Mucosa of stomach (tissue), 1 donor: ENCODE data around the gene CARD11.

Source experiments
- H3K27me3 ChIP-seq: one replicate; pipeline ENCODE4 v1.7.0; 2013; ENCODE audit warnings: mild to moderate bottlenecking, low read length; ENCODE audit not compliant: control insufficient read depth, insufficient read depth
- H3K36me3 ChIP-seq: one replicate; pipeline ENCODE4 v1.7.0; 2013; ENCODE audit warnings: low read length; ENCODE audit not compliant: control insufficient read depth, insufficient read depth
- H3K4me1 ChIP-seq: one replicate; pipeline ENCODE4 v1.7.0; 2013; ENCODE audit warnings: mild to moderate bottlenecking, low read length; ENCODE audit not compliant: control insufficient read depth, insufficient read depth
- H3K4me3 ChIP-seq: one replicate; pipeline ENCODE4 v1.7.0; 2013; ENCODE audit warnings: low read length
- H3K9ac ChIP-seq: one replicate; pipeline ENCODE4 v1.7.0; 2013; ENCODE audit warnings: mild to moderate bottlenecking, low read length, moderate library complexity
- H3K9me3 ChIP-seq: one replicate; pipeline ENCODE4 v1.7.0; 2013; ENCODE audit warnings: mild to moderate bottlenecking, low read length, moderate library complexity; ENCODE audit not compliant: control insufficient read depth
- donor health status: Pancreatic carcinoma.

CARD11 gene

GRCh38 chr7:2954433-2954853 lies 89.2 kb downstream of the CARD11 start:
- no peak overlapping the region for H3K9ac ChIP-seq
- H3K4me3 ChIP-seq, result no peak overlapping the region
- H3K27me3 ChIP-seq, result no peaks in the 10 kb centered on the region
- H3K9me3 ChIP-seq, result no peaks in the 10 kb centered on the region
- H3K36me3 ChIP-seq, result no peaks in the 10 kb centered on the region
- H3K4me1 ChIP-seq, result no peaks in the 10 kb centered on the region

- Histone ChIP-seq H3K4me1 (no peaks in the 10 kb centered on the region), H3K27me3 (no peaks in the 10 kb centered on the region), H3K4me3 (no peak overlapping the region), H3K9me3 (no peaks in the 10 kb centered on the region), H3K9ac (no peak overlapping the region), H3K36me3 (no peaks in the 10 kb centered on the region)
These were observed 89.9 kb downstream of the CARD11 start for GRCh38 chr7:2953588-2954407.

GRCh38 chr7:2953099-2953498 lies 90.6 kb downstream of the CARD11 start:
- H3K27me3 ChIP-seq, result no peaks in the 10 kb centered on the region
- H3K4me3 ChIP-seq, result no peak overlapping the region
- no peak overlapping the region for H3K9ac ChIP-seq
- H3K36me3 ChIP-seq, result no peaks in the 10 kb centered on the region
- H3K9me3 ChIP-seq, result no peaks in the 10 kb centered on the region
- no peaks in the 10 kb centered on the region for H3K4me1 ChIP-seq

DNA sequence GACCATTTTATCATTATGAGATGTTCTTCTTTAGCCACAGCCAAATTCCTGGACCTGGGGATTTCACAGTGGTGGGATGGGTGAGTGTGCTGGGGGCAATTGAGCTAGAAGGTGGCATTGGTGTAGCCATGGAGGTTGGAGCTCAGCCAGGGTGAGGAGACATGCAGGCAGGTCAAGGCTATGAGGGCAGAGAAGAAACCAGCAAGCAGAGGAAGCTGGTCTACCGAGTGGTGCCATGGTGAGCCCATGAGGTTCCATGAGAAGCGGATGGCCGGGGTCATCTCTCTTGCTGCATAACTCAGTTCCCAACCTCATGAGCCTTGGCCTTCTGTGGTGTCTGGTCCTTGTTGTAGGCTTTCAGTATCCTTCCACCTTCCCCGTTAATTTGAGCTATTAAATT lies 91.4 kb downstream of the CARD11 start:
- no peak overlapping the region for H3K4me3 ChIP-seq
- H3K9ac ChIP-seq, result no peak overlapping the region
- H3K9me3 ChIP-seq, result no peaks in the 10 kb centered on the region
- no peaks in the 10 kb centered on the region for H3K36me3 ChIP-seq
- H3K27me3 ChIP-seq, result no peaks in the 10 kb centered on the region
- H3K4me1 ChIP-seq, result no peaks in the 10 kb centered on the region

DNA sequence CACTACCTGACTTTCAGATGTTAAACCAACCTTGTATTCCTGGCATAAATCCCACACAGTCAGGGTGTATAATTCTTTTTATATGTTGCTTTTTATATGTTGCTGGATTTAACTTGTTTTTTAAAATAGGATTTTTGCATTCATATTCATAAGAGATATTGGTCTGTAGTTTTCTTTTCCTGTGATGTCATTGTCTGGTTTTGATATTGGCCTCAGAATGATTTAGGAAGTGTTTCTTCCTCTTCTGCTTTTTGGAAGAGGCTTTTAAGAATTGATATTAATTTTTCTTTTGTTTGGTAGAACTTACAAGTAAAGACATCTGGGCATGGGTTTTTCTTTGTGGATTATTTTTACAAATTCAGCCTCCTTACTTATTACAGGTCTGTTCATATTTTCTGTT lies 93.1 kb downstream of the CARD11 start:
- Histone ChIP-seq H3K36me3 (no peaks in the 10 kb centered on the region), H3K4me3 (no peak overlapping the region), H3K9me3 (no peaks in the 10 kb centered on the region), H3K4me1 (no peaks in the 10 kb centered on the region), H3K9ac (no peak overlapping the region), H3K27me3 (no peaks in the 10 kb centered on the region)

DNA sequence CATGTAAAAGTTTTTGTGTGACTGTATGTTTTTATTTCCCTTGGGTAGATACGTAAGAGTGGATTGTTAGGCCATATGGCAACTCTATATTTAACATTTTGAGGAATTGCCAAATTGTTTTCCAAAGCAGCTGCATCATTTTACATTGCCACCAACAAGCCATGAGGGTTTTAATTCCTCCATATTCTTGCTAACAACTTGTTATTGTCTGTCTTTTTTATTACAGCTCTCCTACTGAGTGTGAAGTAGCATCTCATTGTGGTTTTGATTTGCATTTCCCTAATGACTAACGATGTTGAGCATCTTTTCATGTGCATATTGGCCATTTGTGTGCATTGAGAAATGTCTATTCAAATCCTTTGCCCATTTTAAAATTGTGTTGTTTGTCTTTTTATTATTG lies 94.9 kb downstream of the CARD11 start:
- Histone ChIP-seq H3K4me3 (no peak overlapping the region), H3K9ac (no peak overlapping the region), H3K36me3 (no peaks in the 10 kb centered on the region), H3K27me3 (no peaks in the 10 kb centered on the region), H3K9me3 (no peaks in the 10 kb centered on the region), H3K4me1 (no peaks in the 10 kb centered on the region)

- Histone ChIP-seq H3K4me3 (no peak overlapping the region), H3K36me3 (no peaks in the 10 kb centered on the region), H3K9me3 (no peaks in the 10 kb centered on the region)
These were observed 96.4 kb downstream of the CARD11 start for GRCh38 chr7:2947058-2947780.

DNA sequence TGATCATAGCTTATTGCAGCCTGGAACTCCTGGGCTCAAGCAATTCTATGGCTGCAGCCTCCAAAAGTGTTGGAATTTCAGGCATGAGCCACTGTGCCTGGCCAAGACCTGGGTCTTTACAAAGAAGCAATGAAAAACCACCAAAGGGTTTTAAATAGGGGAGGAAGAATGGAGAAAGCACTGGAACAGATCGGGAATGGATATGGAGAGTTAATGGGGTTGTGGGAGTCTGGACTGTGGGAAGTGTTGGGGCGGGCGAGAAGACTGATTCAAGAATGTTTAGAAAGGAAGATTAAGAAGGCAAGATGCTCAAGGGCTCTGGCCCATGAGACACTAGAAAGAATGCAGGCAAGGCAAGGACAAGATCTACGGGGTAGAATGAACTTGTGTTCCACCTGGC lies 98.5 kb downstream of the CARD11 start:
- Histone ChIP-seq H3K4me3 (no peak overlapping the region), H3K36me3 (no peaks in the 10 kb centered on the region), H3K9ac (no peak overlapping the region), H3K27me3 (no peaks in the 10 kb centered on the region), H3K9me3 (no peaks in the 10 kb centered on the region), H3K4me1 (no peaks in the 10 kb centered on the region)

More at GRCh38 chr7:2947058-2947780, 96.4 kb downstream of the CARD11 start:
- no peaks in the 10 kb centered on the region for H3K4me1 ChIP-seq
- H3K9ac ChIP-seq, result no peak overlapping the region
- H3K27me3 ChIP-seq, result no peaks in the 10 kb centered on the region

DNA sequence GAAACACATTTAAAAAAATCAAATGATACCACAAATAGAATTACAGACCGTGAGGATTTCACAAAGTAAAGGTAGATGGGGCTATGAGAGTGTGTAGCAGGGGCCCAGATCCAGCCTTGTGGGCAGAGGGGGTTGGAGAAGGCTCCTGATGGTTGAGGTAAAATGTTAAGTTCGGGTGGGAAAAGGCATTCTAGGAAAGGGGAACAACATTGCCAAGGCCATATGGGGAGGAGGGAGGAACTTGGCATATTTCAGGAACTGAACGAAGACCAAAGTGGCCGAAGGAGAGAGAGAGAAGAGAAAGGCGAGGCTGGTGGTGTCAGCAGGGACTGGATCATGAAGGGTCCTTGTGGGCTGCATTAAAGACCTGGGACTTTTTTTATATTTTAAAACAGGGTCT lies 98.9 kb downstream of the CARD11 start:
- Histone ChIP-seq H3K36me3 (no peaks in the 10 kb centered on the region), H3K9me3 (no peaks in the 10 kb centered on the region), H3K27me3 (no peaks in the 10 kb centered on the region), H3K4me3 (no peak overlapping the region), H3K9ac (no peak overlapping the region), H3K4me1 (no peaks in the 10 kb centered on the region)

DNA sequence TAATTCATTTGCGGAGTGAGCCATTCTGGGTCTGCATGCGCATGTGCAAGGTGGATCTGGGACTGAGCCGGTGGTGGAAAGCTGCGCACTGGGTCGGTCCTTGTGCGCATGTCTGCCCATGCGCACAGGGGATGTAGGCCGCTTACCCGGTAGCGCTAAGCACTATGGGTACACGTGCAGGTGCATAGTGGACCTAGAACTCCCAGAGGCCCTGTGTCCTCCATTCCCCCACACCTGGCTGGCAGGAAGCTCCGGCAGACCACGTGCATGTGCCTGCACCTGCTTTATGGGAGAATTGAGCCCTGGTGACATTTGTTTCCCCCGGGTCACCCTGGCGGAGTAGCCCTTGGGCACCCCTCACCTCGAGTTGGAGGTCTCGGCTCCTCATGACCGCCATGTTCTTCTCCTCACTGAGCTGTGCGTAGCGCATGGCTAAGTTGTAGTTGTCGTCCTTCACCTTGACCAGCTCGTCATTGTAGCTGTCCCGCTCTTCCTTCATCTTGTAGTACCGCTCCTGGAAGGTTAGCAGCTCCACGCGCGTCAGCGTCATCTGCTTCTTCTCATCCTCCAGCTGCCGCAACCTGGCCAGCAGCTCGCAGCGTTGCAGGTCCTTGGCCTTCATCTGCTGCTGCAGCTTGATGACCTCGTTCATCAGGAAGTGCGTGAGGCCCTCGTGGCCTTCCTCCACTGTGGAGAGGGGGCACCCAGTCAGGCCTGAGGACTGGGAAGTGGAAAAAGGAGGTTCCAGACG lies 99.6 kb downstream of the CARD11 start:
- Histone ChIP-seq H3K36me3 (no peaks in the 10 kb centered on the region), H3K4me1 (no peaks in the 10 kb centered on the region), H3K9ac (no peak overlapping the region)

DNA sequence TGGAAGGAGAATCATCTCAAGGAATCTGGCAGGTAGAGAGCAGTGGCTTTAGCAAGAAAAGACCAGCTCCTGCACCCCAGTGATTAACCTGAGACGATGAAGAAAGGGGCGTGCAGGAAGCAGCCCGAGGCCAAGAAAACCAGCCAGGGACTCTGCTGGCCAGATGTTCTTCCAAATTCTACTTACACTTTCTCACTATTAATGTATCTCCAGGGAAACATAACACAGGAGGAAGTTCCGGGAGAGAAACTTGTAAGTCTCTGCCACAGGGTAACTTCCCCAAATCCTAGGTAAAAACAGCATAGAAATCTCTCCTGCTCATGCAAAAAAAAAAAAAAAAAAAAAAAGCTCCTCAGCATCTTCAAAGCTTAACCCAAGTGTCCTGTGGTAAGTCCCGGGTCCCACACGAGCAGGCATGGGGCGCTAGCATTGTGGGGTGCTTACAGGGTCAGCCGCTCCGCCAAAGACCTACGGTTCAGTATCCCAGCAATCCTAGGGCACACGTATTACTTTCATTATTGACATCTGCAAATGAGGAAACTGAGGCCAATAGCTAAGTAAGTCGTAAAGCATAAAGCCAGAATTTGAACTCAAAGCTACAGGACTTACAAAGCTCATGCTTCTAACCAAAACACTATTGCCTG lies 102.3 kb downstream of the CARD11 start:
- Histone ChIP-seq H3K27me3 (no peaks in the 10 kb centered on the region), H3K4me3 (no peak overlapping the region), H3K36me3 (no peaks in the 10 kb centered on the region), H3K9ac (no peak overlapping the region), H3K4me1 (no peaks in the 10 kb centered on the region), H3K9me3 (no peaks in the 10 kb centered on the region)

More for the DNA sequence above, 99.6 kb downstream of the CARD11 start:
- H3K27me3 ChIP-seq, result no peaks in the 10 kb centered on the region
- H3K9me3 ChIP-seq, result no peaks in the 10 kb centered on the region
- no peak overlapping the region for H3K4me3 ChIP-seq
